GM12873 (cell line): Measurements from ENCODE around the gene XPC.
A peak's percentile ranks its signal among the peaks of the same experiment; 100 is the strongest.

Source experiments
- TF ChIP-seq, protein P1 (sequence below): IDR thresholded peaks from 2 replicates; pipeline ENCODE4 v1.5.1; 2012; ENCODE audit warnings: low read depth, mild to moderate bottlenecking, moderate library complexity, low read length, control low read depth; ENCODE audit not compliant: insufficient read depth; ENCODE audit errors: missing control alignments

Gene XPC

DNA sequence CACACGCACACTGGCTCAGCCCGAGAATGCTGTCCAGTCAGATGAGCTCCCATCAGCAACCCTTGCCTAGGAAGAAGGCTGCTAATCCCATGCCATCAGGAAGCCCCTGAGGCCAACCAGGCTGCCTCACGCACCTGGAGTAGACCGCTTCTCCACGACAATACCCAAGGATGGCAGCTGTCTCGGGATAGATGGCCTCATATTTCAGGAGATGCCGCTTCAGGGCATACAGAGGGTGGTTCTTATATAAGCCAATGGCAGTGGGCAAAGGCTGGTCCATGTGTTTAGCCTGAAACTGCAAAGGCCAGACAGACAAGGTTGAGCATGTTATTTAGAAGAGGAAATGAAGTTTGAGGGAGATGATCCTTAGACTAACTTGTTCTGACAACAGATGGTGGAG is 22.2 kb downstream of the XPC start:
- TF ChIP-seq, protein P1, sequence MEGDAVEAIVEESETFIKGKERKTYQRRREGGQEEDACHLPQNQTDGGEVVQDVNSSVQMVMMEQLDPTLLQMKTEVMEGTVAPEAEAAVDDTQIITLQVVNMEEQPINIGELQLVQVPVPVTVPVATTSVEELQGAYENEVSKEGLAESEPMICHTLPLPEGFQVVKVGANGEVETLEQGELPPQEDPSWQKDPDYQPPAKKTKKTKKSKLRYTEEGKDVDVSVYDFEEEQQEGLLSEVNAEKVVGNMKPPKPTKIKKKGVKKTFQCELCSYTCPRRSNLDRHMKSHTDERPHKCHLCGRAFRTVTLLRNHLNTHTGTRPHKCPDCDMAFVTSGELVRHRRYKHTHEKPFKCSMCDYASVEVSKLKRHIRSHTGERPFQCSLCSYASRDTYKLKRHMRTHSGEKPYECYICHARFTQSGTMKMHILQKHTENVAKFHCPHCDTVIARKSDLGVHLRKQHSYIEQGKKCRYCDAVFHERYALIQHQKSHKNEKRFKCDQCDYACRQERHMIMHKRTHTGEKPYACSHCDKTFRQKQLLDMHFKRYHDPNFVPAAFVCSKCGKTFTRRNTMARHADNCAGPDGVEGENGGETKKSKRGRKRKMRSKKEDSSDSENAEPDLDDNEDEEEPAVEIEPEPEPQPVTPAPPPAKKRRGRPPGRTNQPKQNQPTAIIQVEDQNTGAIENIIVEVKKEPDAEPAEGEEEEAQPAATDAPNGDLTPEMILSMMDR = no peak

DNA sequence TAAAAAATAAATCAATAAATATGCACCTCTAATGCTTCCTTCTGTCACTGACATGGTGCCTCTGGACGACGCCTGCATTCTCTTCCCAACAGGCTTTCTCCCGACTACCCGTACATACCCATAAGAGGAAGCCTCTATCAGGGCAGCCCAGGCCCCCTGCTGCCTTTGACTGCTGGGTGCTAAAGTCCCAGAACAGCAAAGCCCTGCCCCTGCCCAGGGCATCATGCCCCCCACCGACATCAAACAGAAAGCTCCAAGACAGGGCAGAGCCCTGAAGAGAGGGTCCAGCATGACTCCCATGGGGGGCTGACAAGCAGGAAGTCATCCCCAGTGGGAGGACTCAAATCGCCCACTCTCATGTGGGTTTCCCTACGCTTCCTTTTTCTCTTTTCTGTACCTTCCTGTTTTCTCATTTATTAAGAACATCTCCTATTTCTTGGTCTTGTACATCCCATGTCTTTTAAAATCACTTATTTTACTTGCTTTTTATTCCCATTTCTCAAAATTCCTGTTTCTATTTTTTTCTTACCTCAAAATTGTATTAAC is 23.4 kb downstream of the XPC start:
- TF ChIP-seq, protein P1 = no peak

- TF ChIP-seq, protein P1 = no peak
Measured at GRCh38 chr3:14154276-14154675, 24.1 kb downstream of the XPC start.

DNA sequence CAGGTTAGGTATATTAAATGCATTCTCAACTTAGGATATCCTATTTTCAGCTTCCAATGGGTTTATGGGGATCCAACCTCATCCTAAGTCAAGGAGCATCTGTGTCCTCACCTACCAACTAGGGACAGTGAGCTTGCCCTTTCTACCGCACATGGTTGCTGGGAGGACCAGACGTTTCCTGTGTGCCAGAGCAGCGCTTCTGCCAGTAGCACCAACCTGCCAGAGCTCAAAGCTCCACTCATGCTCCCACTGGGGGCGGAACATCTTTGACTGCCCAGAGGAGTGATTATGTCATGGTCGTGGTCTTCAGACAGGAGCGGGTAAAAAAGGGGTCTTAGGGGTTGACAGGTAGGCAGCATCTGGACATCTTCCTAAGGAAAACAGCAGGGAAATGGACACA is 24.7 kb downstream of the XPC start:
- TF ChIP-seq, protein P1 = no peak

DNA sequence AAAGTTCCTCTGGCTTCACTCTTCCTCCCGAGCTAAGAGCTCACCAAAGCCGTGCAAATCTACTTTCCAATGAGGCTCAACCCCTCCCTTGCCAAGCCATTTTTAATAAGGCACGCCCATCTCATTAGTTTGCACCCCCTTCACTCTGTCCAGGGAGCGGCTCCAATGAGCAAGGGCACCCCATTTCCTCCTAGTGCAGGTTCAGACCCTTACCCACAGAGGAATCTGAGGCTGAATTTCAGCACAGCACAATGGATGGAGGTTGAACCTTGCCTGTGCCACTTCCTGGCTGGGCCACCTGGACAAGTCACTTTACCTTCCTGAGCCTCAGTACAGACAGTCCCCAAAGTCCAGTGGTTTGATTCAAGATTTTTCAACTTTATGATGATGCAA is 25.4 kb downstream of the XPC start:
- TF ChIP-seq, protein P1 = no peak

DNA sequence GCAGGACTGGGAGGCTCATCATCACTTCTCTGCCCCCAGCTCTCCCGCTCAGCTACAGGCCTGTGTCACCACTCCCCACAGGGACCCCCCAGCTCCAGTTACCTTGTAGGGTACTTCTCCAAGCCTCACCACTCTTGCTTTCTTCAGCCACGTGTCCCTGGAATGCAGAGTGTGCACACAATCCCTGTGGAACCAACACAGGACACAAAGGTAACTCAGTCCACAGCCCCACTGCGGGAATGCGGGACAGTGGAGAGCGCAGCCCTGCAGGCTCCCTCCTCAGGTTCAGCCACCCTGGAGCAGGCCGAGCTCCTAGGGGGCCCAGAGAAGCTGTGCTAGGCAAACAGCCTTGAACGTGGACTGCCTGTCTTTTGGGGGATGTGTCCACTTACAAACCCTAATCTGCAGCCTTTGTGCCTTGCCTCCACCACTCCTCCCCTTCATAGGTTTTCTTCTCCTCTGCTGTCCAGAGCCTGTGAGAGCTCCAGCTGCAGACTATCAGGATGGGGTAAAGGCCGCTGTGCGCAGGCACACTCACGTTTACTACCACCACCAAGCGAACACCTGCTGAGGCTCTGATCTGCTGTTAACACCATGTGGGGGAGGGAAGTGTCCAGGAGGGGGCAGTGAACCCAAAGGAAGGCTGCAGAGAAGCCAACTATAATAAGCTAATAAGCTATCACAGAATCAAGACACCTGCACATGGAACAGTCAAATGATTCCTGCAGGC is 26.0 kb downstream of the XPC start:
- TF ChIP-seq, protein P1 = peak; percentile 36

- TF ChIP-seq, protein P1 = no peak
Measured at GRCh38 chr3:14151471-14152083, 26.8 kb downstream of the XPC start.
